ENCODE results near the gene GNAL. TPM values are rescaled to one million over a fixed set of nuclear protein-coding genes. Genes with fewer than 3 reads are reported as not detected.

Gene GNAL
- total RNA-seq, 1 experiment from 2014 or later: 24.0 TPM

DNA sequence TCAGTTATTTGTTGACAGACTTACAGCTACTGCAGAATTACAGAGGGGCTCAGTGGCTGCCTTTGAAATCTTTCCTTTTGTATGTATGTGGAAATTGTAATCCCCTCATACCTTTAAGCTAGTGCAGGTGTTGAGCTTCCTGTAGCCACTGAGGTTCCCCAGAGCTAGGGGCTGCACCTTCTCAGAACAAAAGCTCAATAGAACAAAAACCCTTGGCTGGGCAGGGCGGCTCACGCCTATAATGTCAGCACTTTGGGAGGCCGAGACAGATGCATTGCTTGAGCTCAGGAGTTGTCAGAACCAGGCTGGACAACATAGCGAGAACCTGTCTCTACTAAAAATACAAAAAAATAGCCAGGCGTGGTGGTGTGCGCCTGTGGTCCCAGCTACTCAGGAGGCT, 120.8 kb downstream of the GNAL start:
- Histone ChIP-seq H3K23ac (ENCODE audit: insufficient read length, low read depth, low read length) (no peak overlapping the region), H4K8ac (replicated peaks; ENCODE audit: insufficient read length, low read depth, low read length) (no peak overlapping the region), H4K91ac (ENCODE audit: insufficient read length, low read depth, low read length) (no peak overlapping the region), H2BK20ac (ENCODE audit: low read depth, low read length, poor library complexity, severe bottlenecking) (no peak overlapping the region), H3K27ac (ENCODE audit: insufficient read length, low read depth, low read length) (no peak overlapping the region), H3K56ac (ENCODE audit: insufficient read length, low read depth, low read length) (no peak overlapping the region), H4K5ac (ENCODE audit: insufficient read length, low read depth, low read length) (no peak overlapping the region), H3K4me1 (ENCODE audit: insufficient read depth, low read length) (peaks cover 5% of the 10 kb centered on the region; the same call in 1 of the 2 replicates), H2BK15ac (ENCODE audit: low read depth, low read length) (no peak overlapping the region), H4K20me1 (ENCODE audit: control insufficient read depth, insufficient read depth, insufficient read length) (no peaks in the 10 kb centered on the region), H2BK120ac (ENCODE audit: low read depth, low read length, poor library complexity, severe bottlenecking) (peak overlapping the region; percentile 12), H3K4me2 (ENCODE audit: insufficient read depth, insufficient read length, low read length) (no peak overlapping the region), H3K79me2 (ENCODE audit: insufficient read depth, low read length) (no peaks in the 10 kb centered on the region), H2AK5ac (ENCODE audit: insufficient read length, low read length) (no peak overlapping the region), H3K23me2 (ENCODE audit: insufficient read length, low read depth, low read length, poor library complexity, severe bottlenecking) (no peaks in the 10 kb centered on the region), H3K4ac (ENCODE audit: low read depth, low read length) (no peak overlapping the region), H3K27me3 (ENCODE audit: insufficient read depth, low read length) (no peaks in the 10 kb centered on the region), H2BK12ac (ENCODE audit: insufficient read length, low read depth, low read length) (no peak overlapping the region), H3K14ac (ENCODE audit: insufficient read depth, low read length) (no peak overlapping the region), H3K9me3 (ENCODE audit: control insufficient read depth, low read depth, low read length) (no peaks in the 10 kb centered on the region), H3K9ac (ENCODE audit: extremely low read depth, insufficient read length, low read length) (no peak overlapping the region), H3K79me1 (ENCODE audit: insufficient read depth, low read depth, low read length, poor library complexity, severe bottlenecking) (no peaks in the 10 kb centered on the region), H3K18ac (ENCODE audit: insufficient read length, low read depth, low read length) (no peak overlapping the region), H2BK5ac (ENCODE audit: insufficient read length, low read length) (no peak overlapping the region), H2AFZ (ENCODE audit: low read length) (no peak overlapping the region), H3T11ph (ENCODE audit: low read length) (no peak overlapping the region)
- no peaks in the 10 kb centered on the region for H3K36me3 Mint-ChIP-seq (ENCODE audit: insufficient read depth in 1 of 3, low read depth in 3 of 3)
- TF ChIP-seq, protein P1, sequence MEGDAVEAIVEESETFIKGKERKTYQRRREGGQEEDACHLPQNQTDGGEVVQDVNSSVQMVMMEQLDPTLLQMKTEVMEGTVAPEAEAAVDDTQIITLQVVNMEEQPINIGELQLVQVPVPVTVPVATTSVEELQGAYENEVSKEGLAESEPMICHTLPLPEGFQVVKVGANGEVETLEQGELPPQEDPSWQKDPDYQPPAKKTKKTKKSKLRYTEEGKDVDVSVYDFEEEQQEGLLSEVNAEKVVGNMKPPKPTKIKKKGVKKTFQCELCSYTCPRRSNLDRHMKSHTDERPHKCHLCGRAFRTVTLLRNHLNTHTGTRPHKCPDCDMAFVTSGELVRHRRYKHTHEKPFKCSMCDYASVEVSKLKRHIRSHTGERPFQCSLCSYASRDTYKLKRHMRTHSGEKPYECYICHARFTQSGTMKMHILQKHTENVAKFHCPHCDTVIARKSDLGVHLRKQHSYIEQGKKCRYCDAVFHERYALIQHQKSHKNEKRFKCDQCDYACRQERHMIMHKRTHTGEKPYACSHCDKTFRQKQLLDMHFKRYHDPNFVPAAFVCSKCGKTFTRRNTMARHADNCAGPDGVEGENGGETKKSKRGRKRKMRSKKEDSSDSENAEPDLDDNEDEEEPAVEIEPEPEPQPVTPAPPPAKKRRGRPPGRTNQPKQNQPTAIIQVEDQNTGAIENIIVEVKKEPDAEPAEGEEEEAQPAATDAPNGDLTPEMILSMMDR (conservative IDR thresholded peaks at IDR 0.05): no peak
- H3K27me3 Mint-ChIP-seq (ENCODE audit: low read depth): no peaks in the 10 kb centered on the region
- peak; percentile 56 for DNase-seq
- 0 out of 5 replicates have a peak overlapping the region, but pooled peaks of 1 of the 2 experiments have one; percentile 26 for H3K4me3 Mint-ChIP-seq
- peaks cover 59 to 62% of the 10 kb centered on the region in 2 experiments for H3K4me1 Mint-ChIP-seq
- H3K27ac Mint-ChIP-seq: peak overlapping the region; percentile 90 to 99 (median 99); a peak in 6 of 7 replicates
- no CpG with 5 or more reads among the region's 6 CpGs for WGBS (ENCODE audit: extremely low coverage, insufficient read length, low lambda C conversion rate)
- no peaks in the 10 kb centered on the region for H3K9me3 Mint-ChIP-seq
